NCI-H1417 treated with DMSO at 0.1 percent for 48 hours (cell line): ENCODE data around the gene BTBD17.

ENCODE experiments used
- DNase-seq: peaks from one replicate; lab custom pipeline; 2025; lab: John Stamatoyannopoulos, UW

Gene BTBD17

GRCh38 chr17:74358697-74359096, 3.0 kb downstream of the BTBD17 start:
- DNase-seq, result no peak

- DNase-seq, result no peak
These were observed 4.2 kb downstream of the BTBD17 start for GRCh38 chr17:74357466-74357809.

GRCh38 chr17:74356646-74357465, 4.8 kb downstream of the BTBD17 start:
- DNase-seq, result no peak

GRCh38 chr17:74355065-74355464, 6.6 kb downstream of the BTBD17 start:
- no peak for DNase-seq

- no peak for DNase-seq
These were observed 7.1 kb downstream of the BTBD17 start for GRCh38 chr17:74354561-74354960.

- no peak for DNase-seq
These were observed 7.5 kb downstream of the BTBD17 start for GRCh38 chr17:74354123-74354522.

GRCh38 chr17:74353446-74354060, 8.1 kb downstream of the BTBD17 start:
- no peak for DNase-seq

GRCh38 chr17:74351552-74352210, 10.0 kb downstream of the BTBD17 start:
- DNase-seq, result no peak

GRCh38 chr17:74350486-74350885, 11.2 kb downstream of the BTBD17 start:
- no peak for DNase-seq

- DNase-seq, result no peak
These were observed 12.5 kb downstream of the BTBD17 start for GRCh38 chr17:74349120-74349519.

GRCh38 chr17:74347646-74348045, 14.0 kb downstream of the BTBD17 start:
- DNase-seq, result no peak

- DNase-seq, result no peak
These were observed 16.0 kb downstream of the BTBD17 start for GRCh38 chr17:74345433-74346241.

GRCh38 chr17:74344658-74345057, 17.0 kb downstream of the BTBD17 start:
- no peak for DNase-seq

- DNase-seq, result no peak
These were observed 18.0 kb downstream of the BTBD17 start for GRCh38 chr17:74343526-74344284.

- DNase-seq, result no peak
These were observed 18.5 kb downstream of the BTBD17 start for GRCh38 chr17:74343121-74343520.

- DNase-seq, result no peak
These were observed 19.4 kb downstream of the BTBD17 start for GRCh38 chr17:74342224-74342623.

- DNase-seq, result no peak
These were observed 21.1 kb downstream of the BTBD17 start for GRCh38 chr17:74340470-74341023.

- DNase-seq, result no peak
These were observed 22.0 kb downstream of the BTBD17 start for GRCh38 chr17:74339537-74340195.

GRCh38 chr17:74337834-74338500, 23.7 kb downstream of the BTBD17 start:
- DNase-seq, result no peak

- no peak for DNase-seq
These were observed 25.4 kb downstream of the BTBD17 start for GRCh38 chr17:74336307-74336706.
